ENCODE measurements around the gene NAGA. TPM values are rescaled to one million over a fixed set of nuclear protein-coding genes. Genes with fewer than 3 reads are reported as not detected.

The NAGA gene
- total RNA-seq, 1 donor from 2014 or later = 20.2 TPM

DNA sequence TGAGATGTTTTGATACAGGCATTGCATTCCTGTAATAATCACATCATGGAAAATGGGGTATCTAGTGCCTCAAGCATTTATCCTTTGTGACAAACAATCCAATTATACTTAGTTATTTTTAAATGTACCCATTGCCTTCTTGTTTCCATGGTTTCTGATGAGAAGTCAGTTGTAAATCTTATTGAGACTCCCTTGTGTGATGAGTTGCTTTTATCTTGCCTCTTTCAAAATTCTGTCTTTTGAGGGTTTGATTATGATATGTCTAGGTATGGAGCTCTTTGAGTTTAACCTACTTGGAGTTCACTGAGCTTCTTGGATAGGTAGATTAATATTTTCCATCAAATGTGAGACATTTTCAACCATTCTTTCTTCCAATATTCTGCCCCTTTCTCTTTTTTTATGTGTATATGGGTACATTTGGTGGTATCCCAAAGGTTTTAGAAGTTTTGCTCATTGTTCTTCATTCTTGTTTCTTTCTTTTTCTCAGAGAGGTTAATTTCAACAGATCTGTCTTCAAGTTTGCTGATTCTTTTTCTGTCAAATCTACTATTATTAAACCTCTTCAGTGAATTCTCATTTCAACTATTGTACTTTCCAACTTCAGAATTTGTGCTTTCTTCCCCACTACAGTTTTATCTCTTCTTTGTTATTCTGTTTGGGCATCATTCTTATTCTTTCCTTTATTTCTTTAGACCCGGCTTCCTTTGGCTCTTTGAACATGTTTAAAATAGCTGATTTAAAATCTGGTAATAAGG lies 13.7 kb downstream of the NAGA start:
- no peak overlapping the region for H3K4me3 Mint-ChIP-seq (ENCODE audit: unreplicated experiment)

DNA sequence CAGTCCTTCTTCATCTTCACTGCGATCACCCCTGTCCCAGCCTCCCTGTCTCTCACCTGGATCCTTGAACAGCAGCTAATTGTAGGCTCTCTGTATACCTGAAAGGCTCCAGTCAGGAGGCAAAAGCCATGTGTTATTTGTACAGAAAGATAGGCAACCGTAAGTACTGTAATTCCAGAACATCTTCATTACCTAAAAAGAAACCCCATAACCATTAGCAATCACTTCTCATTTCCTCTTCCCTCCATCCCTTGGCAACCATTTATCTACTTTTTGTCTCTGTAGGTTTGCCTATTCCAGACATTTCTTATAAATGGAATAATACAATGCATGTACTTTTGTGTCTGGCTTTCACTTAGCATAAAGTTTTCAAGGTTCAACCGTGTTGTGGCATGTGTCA lies 17.8 kb downstream of the NAGA start:
- Mint-ChIP-seq H3K27ac (ENCODE audit: unreplicated experiment) (no peak overlapping the region), H3K36me3 (ENCODE audit: low read depth) (peaks cover 9% of the 10 kb centered on the region), H3K4me3 (ENCODE audit: unreplicated experiment) (no peak overlapping the region), H3K9me3 (ENCODE audit: low read depth) (peaks cover 18% of the 10 kb centered on the region), H3K4me1 (ENCODE audit: low read depth) (no peaks in the 10 kb centered on the region), H3K27me3 (ENCODE audit: low read depth) (no peaks in the 10 kb centered on the region)
- TF ChIP-seq, protein P1, sequence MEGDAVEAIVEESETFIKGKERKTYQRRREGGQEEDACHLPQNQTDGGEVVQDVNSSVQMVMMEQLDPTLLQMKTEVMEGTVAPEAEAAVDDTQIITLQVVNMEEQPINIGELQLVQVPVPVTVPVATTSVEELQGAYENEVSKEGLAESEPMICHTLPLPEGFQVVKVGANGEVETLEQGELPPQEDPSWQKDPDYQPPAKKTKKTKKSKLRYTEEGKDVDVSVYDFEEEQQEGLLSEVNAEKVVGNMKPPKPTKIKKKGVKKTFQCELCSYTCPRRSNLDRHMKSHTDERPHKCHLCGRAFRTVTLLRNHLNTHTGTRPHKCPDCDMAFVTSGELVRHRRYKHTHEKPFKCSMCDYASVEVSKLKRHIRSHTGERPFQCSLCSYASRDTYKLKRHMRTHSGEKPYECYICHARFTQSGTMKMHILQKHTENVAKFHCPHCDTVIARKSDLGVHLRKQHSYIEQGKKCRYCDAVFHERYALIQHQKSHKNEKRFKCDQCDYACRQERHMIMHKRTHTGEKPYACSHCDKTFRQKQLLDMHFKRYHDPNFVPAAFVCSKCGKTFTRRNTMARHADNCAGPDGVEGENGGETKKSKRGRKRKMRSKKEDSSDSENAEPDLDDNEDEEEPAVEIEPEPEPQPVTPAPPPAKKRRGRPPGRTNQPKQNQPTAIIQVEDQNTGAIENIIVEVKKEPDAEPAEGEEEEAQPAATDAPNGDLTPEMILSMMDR (IDR thresholded peaks at IDR 0.05) = no peak
- DNase-seq (ENCODE audit: low spot score) = no peak

More for the DNA sequence above, 13.7 kb downstream of the NAGA start:
- H3K9me3 Mint-ChIP-seq (ENCODE audit: low read depth) = peaks cover 24% of the 10 kb centered on the region
- no peak overlapping the region for H3K27ac Mint-ChIP-seq (ENCODE audit: unreplicated experiment)
- TF ChIP-seq, protein P1 (IDR thresholded peaks at IDR 0.05) = no peak
- H3K27me3 Mint-ChIP-seq (ENCODE audit: low read depth) = no peaks in the 10 kb centered on the region
- peaks cover 22% of the 10 kb centered on the region for H3K36me3 Mint-ChIP-seq (ENCODE audit: low read depth)
- no peaks in the 10 kb centered on the region for H3K4me1 Mint-ChIP-seq (ENCODE audit: low read depth)
- DNase-seq (ENCODE audit: low spot score) = no peak

DNA sequence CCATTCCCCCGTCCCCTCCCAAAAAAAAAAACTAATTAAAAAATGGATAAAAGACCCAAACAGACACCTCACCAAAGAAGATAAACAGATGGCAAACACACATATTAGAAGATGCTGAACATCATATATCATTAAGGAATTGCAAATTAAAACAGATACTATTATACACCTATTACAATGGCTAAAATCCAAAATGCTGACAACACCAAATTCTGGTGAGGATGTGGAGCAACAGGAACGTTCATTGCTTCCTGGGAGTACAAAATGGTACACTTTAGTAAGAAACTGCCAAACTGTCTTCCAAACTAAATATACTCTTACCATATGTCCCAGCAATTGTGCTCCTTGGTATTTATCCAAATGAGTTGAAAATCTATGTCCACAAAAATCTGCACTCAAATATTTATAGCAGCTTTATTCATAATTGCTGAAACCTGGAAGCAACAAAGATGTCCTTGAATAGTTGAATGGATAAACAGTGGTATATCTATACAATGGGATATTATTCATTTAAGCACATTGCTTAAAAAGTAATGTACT lies 19.9 kb downstream of the NAGA start:
- Mint-ChIP-seq H3K27ac (ENCODE audit: unreplicated experiment) (no peak overlapping the region), H3K36me3 (ENCODE audit: low read depth) (no peaks in the 10 kb centered on the region), H3K27me3 (ENCODE audit: low read depth) (no peaks in the 10 kb centered on the region), H3K9me3 (ENCODE audit: low read depth) (peaks cover under 1% of the 10 kb centered on the region), H3K4me1 (ENCODE audit: low read depth) (no peaks in the 10 kb centered on the region), H3K4me3 (ENCODE audit: unreplicated experiment) (no peak overlapping the region)
- TF ChIP-seq, protein P1 (IDR thresholded peaks at IDR 0.05) = no peak
- no peak for DNase-seq (ENCODE audit: low spot score)

DNA sequence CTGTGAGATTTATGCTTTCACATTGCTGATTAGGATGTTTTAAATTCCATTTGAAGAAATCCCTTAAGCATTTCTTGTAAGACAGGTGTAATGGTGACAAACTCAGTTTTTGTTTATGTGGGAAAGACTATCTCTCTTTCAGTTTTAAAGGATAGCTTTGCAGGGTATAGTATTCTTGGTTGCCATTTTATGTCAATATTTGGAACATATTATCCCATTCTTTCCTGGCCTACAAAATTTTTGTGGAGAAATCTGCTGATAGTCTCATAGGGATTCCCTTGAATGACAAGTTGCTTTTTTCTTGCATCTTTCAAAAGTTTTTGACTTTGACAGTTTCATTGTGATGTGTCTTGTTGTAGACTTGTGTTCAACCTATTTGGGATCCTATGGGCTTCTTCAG lies 28.8 kb downstream of the NAGA start:
- Mint-ChIP-seq H3K27ac (ENCODE audit: unreplicated experiment) (no peak overlapping the region), H3K9me3 (ENCODE audit: low read depth) (peaks cover 18% of the 10 kb centered on the region), H3K36me3 (ENCODE audit: low read depth) (peaks cover 9% of the 10 kb centered on the region), H3K4me1 (ENCODE audit: low read depth) (no peaks in the 10 kb centered on the region), H3K27me3 (ENCODE audit: low read depth) (peaks cover 11% of the 10 kb centered on the region), H3K4me3 (ENCODE audit: unreplicated experiment) (no peak overlapping the region)
- no peak for DNase-seq (ENCODE audit: low spot score)
- TF ChIP-seq, protein P1 (IDR thresholded peaks at IDR 0.05) = no peak

DNA sequence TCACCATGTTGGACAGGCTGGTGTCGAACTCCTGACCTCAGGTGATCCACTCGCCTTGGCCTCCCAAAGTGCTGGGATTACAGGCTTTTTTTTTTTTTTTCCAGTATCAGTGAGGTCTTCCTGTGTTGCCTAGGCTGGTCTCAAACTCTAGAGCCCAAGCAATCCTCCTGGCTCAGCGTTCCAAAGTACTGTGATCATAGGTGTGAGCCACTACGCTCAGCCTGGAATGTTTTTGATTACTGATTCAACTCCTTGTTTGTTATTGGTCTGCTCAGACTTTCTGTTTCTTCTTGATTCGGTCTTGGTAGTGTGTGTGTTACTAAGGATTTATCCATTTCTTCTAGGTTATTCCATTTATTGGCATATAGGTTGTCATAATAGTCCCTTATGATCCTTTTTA lies 31.3 kb downstream of the NAGA start:
- Mint-ChIP-seq H3K27me3 (ENCODE audit: low read depth) (peaks cover 15% of the 10 kb centered on the region), H3K27ac (ENCODE audit: unreplicated experiment) (no peak overlapping the region), H3K9me3 (ENCODE audit: low read depth) (peaks cover 18% of the 10 kb centered on the region), H3K4me1 (ENCODE audit: low read depth) (no peaks in the 10 kb centered on the region), H3K36me3 (ENCODE audit: low read depth) (peaks cover 9% of the 10 kb centered on the region), H3K4me3 (ENCODE audit: unreplicated experiment) (no peak overlapping the region)
- no peak for DNase-seq (ENCODE audit: low spot score)
- TF ChIP-seq, protein P1 (IDR thresholded peaks at IDR 0.05) = no peak

Data from chondrocyte (in vitro differentiated cells).